Left lobe of liver (tissue), 2 donors: ENCODE measurements around the gene CD300LF. TPM values are rescaled to one million over a fixed set of nuclear protein-coding genes. Genes with fewer than 3 reads are reported as not detected.

Experiments used
- ATAC-seq: fragments of 200-7000 bp; cut with Tn5 transposase; one replicate; pipeline ENCODE4 v1.9.1; 2020; ENCODE audit warnings: mild to moderate bottlenecking, moderate library complexity
- DNase-seq: peaks from one replicate; pipeline ENCODE4 v3.0.0-alpha.2; 2020; ENCODE audit warnings: low spot score
- total RNA-seq: library from RNA; stranded (reverse); gene quantifications from one replicate; pipeline ENCODE4 v1.2.1, GENCODE V29; 2021
- donor health status: DM: no; HTN: no; CAD: no; lungs with moderate emphysema.
- donor health status: DM: no; HTN: yes; CAD: no.

Gene CD300LF
- total RNA-seq, 1 donor from 2014 or later: not detected

GRCh38 chr17:74746376-74746775 lies 33.7 kb upstream of the CD300LF start:
- ATAC-seq (no peak), DNase-seq (no peak)

- no peak for DNase-seq
Measured at GRCh38 chr17:74745548-74746177, 32.9 kb upstream of the CD300LF start.

GRCh38 chr17:74744714-74745547 lies 32.2 kb upstream of the CD300LF start:
- DNase-seq: peak; percentile 94
- ATAC-seq: peak; percentile 72

More at GRCh38 chr17:74745548-74746177, 32.9 kb upstream of the CD300LF start:
- ATAC-seq: no peak

GRCh38 chr17:74744349-74744713 lies 31.6 kb upstream of the CD300LF start:
- ATAC-seq: no peak

GRCh38 chr17:74743755-74744154 lies 31.0 kb upstream of the CD300LF start:
- ATAC-seq: no peak

More at GRCh38 chr17:74744349-74744713, 31.6 kb upstream of the CD300LF start:
- DNase-seq: no peak

GRCh38 chr17:74742978-74743545 lies 30.3 kb upstream of the CD300LF start:
- no peak for DNase-seq
- ATAC-seq: no peak

More at GRCh38 chr17:74743755-74744154, 31.0 kb upstream of the CD300LF start:
- DNase-seq: no peak

GRCh38 chr17:74742153-74742515 lies 29.4 kb upstream of the CD300LF start:
- no peak for ATAC-seq
- no peak for DNase-seq

- DNase-seq: no peak
- no peak for ATAC-seq
Measured at GRCh38 chr17:74740641-74741387, 28.1 kb upstream of the CD300LF start.

- no peak for ATAC-seq
- DNase-seq: no peak
Measured at GRCh38 chr17:74740173-74740572, 27.4 kb upstream of the CD300LF start.

GRCh38 chr17:74739227-74739831 lies 26.6 kb upstream of the CD300LF start:
- no peak for DNase-seq

GRCh38 chr17:74738051-74738996 lies 25.6 kb upstream of the CD300LF start:
- DNase-seq: no peak
- no peak for ATAC-seq

More at GRCh38 chr17:74739227-74739831, 26.6 kb upstream of the CD300LF start:
- no peak for ATAC-seq

GRCh38 chr17:74737299-74738050 lies 24.8 kb upstream of the CD300LF start:
- ATAC-seq: peak; percentile 60
- DNase-seq: peak; percentile 65

GRCh38 chr17:74736513-74737298 lies 24.0 kb upstream of the CD300LF start, which contains the start of gene RAB37:
TSS of gene RAB37 (plus strand) at chr17:74737256. CDS start at chr17:74737273, 17 bp downstream.
- peak; percentile 84 for ATAC-seq
- peak; percentile 95 for DNase-seq

- DNase-seq: no peak
- ATAC-seq: no peak
Measured at GRCh38 chr17:74734256-74734655, 21.5 kb upstream of the CD300LF start.

- ATAC-seq: no peak
- DNase-seq: no peak
Measured at GRCh38 chr17:74733365-74734122, 20.8 kb upstream of the CD300LF start.

- DNase-seq (no peak), ATAC-seq (no peak)
Measured at GRCh38 chr17:74732042-74732867, 19.5 kb upstream of the CD300LF start.

- DNase-seq (no peak), ATAC-seq (no peak)
Measured at GRCh38 chr17:74731347-74731605, 18.6 kb upstream of the CD300LF start.
